GM19239 (cell line): ENCODE measurements around the gene ITPRID1.

Experiments
- DNase-seq: peaks from one replicate; pipeline ENCODE4 v3.0.0; 2011; ENCODE audit warnings: low spot score; ENCODE audit not compliant: insufficient read length
- FAIRE-seq: peaks from 2 replicates; lab custom pipeline; 2011; peaks lifted over from hg19 to GRCh38; lab: Jason Lieb, UNC

The ITPRID1 gene

DNA sequence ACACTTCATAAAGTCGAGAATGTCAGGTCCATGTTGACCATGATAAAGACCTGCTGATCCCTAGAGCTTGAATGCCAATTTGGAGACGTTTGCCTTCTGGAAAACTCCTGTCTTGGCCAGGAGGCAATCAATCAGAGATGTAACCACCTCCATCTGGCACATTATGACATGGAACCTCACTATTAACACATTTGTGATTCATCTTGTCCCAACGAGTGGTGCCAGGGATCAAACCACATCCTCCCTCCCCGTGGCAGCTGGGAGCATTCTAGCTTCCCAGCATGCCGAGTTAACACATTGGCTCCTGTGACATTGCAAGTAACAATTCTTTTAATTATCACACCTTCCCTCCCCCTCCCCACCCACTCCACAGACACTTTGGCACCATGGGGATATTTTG lies 89.2 kb downstream of the ITPRID1 start:
- DNase-seq (no peak), FAIRE-seq (no peak)

DNA sequence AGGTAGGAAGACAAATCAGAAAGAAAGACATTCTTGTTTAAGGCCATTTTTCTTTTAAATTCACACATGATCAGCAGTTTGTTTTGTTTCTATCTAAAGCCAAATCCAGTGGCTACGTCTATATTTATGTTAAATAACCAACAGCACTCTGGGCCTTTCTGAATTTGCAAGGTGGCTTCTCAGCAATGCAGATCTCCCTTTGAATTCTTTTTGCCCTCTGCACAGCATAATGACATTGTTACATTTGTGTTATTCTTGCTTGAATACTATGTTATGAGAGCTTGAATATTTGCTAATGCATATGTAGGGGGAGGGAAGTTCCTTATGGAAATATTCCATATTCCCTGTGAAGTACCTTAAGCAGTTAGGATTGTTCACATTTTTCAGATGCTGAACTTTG lies 99.7 kb downstream of the ITPRID1 start:
- FAIRE-seq (no peak), DNase-seq (no peak)

DNA sequence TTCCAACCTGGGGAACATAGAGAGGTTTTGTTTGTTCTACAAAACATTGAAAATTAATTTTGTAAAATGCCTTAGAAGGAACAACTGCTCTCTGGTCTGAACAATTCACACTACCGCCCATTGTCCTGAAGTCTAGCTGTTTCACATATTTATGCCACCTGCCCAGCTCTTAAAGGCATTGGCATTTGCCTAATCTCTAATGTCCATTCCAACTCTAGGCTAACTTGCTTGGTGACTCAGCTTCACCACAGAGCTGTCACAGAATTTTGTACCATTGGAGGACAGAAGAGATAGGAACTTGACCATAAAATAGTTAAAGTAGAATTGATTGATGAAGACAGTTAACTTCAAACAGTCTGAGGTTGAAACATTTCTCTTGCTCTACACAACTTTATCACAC lies 119.6 kb downstream of the ITPRID1 start:
- no peak for FAIRE-seq
- DNase-seq: no peak

DNA sequence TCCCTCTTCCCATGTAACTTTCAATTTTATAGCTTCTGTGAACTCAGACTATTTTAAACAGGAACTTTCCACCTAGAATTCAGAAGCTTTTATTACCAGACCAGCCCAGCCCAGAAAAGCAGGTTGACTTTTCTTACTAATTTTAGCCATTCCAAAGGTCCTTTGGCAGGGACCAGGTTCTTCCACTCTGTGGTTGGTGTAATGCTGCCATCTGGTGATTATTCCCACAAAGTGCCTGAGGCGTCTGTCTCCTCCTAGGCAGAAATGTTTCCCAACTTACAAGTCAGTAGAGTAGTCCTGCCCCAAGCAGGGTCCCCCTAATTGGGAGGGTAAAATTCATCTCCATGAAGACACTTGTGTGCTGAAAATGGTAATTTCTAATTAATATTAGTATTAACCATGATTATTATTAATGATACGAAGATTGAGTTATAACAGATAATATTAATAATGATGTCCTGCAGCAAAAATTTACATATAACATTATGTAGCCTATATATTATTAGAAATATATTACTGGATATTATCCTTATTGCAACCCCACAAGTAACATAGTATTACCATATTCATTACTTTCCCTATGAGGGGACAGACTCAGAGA lies 120.1 kb downstream of the ITPRID1 start:
- DNase-seq: peak; percentile 4

DNA sequence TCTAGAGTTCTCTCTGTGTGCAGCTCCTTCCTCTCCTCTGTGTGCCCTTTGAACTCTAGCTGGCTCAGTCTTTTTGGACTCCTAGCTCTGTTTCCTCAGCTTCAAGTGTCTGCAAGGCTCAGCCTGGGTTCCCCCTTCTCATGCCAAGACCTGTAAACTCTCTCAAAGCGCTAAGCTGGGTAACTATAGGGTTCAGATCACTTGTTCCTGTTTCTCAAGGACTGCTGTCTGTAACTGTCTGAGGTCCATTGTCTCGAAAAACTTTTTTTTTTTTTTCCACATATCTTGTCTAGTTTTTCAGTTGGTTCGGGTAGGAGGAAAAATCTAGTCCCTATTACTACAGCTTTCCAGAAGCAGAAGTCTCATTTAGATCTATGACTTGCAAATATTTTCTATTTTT lies 126.5 kb downstream of the ITPRID1 start:
- FAIRE-seq: no peak
- DNase-seq: no peak

More for the DNA sequence above, 120.1 kb downstream of the ITPRID1 start:
- no peak for FAIRE-seq

DNA sequence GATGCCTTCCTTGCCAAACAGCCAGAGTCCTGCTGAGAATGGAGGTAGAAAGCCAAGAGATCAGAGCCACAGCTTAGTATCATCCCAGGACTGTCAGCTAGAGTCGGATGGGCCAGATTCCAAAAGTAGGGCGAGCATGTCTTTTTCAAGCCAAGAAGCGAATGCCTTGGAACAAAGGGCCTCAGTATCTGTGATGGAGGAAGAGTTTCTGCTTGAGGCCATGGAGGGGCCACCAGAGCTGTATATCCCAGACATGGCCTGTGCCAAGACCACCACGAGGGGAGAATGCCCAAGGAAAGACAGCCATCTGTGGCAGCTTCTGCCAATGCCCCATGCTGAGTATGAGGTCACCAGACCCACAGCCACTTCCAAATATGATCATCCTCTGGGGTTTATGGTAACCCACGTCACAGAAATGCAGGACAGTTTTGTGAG lies 128.8 kb downstream of the ITPRID1 start:
- FAIRE-seq (no peak), DNase-seq (no peak)

DNA sequence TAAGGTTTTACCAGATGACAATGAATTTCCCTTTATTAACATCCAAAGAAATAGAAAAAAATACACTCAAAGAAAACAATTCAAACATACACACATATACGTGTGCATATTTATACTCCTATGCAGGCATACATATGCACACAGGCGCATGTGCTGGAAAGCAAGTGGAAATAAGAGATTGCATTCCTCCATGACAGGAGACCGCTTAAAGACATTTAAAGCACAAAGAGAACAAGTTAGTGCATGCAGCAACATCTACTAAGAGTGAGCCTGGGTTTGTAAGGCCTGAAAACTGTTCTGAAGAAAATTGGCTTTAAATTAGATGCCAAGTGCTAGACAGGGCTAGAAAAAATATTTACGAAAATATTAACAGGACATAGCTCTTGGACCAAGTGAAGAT lies 133.1 kb downstream of the ITPRID1 start:
- DNase-seq: no peak
- FAIRE-seq: no peak

DNA sequence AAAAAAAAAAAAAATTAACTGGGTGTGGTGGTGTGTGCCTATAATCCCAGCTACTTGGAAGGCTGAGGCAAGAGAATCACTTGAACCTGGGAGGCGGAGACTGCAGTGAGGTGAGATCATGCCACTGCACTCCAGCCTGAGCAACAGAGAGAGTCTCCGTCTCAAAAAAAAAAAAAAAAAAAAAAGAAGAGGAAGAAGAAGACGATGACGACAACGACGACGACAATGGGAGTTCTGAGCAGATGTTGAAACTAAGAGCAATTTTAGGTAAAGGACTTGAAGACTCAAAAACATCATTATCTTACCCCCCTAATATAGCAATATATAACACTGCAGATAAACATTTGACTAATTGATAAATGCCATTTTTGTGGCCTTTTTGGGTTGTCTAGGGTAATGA lies 133.6 kb downstream of the ITPRID1 start:
- DNase-seq (no peak), FAIRE-seq (no peak)

DNA sequence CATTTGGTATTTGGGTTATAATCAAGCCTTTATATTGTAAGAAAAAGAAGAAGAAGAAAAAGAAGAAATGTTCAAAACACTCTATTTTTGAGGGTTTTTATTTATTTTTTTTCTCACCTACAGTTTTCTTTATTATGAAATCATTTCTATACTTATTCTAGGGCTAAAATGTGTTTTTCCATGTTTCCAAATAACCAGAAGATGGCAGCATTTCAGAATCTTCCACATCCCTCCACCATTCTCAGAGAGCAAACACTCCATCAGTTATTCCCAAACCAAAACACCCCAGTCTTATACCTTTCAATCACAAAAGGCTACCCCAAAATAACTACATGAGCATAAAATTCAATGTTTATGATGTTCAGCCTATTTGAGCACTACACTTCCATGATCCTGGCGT lies 134.4 kb downstream of the ITPRID1 start:
- FAIRE-seq: no peak
- no peak for DNase-seq

DNA sequence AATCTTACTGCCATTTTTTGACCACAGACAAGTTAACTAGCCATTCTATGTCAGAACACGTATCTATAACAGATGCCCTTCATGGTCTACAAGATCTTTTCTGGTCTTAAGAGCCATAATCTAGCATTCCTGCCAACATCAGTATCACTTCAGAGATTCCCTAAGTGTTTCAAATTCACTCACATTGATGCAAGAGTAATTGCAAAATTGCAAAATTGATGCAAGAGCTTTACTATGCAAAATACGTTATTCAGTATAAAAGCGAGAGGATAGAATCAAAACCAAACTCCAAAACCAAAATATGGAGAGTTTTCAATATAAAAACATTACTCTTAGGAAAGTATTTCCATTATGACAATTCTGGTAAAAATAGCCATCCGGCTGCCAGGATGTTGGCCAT lies 135.0 kb downstream of the ITPRID1 start:
- DNase-seq: no peak

DNA sequence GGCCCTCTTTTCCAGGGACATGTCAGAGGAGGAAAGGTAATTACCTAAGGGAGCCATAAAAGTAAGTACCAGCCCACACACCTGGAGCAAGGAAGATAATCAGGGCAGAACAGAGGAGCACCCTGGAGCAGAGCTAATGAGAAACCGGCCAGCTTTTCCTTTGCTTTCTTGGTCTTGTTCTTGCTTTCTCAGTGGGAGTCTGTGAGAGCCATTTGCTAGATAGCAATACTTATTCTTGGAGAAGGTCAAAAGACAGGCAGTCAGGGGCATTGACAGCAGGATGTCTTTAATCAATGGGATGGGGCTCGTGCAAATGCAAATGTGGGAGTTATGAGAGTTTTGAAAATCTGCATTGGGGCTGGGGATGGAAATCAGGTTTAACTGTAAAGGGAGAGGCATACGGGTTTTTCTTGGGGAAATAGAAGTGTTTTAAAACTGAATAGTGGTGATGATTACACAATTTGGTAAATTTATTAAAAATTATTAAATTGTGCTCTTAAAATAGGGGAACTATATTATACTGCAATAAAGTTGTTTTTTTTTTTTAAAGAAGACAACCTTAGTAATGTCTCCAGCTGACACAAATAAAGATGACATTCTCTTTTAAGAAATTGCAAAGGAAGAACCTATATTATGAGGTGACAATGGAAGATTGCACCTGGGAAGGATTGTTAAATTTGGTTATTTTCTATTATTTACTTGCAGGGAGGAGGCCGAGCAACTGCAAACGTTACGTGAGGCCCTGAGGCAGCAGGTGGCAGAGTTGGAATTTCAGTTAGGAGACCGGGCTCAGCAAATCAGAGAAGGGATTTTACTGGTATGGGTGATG lies 137.6 kb downstream of the ITPRID1 start:
- DNase-seq (no peak), FAIRE-seq (no peak)

More for the DNA sequence above, 135.0 kb downstream of the ITPRID1 start:
- FAIRE-seq: no peak

DNA sequence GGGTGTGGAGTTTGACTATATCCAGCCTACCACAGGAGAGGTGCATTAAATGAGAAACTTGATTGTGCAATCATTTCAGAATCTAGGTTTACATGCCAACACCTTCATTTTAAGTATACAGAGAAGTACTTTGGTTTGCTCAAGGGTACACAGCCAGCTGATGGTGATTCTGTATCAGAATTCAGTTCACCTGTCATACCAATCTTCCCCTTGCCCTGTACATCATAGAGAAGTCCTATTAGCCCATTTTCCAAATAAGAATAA lies 138.1 kb downstream of the ITPRID1 start:
- DNase-seq (no peak), FAIRE-seq (no peak)

DNA sequence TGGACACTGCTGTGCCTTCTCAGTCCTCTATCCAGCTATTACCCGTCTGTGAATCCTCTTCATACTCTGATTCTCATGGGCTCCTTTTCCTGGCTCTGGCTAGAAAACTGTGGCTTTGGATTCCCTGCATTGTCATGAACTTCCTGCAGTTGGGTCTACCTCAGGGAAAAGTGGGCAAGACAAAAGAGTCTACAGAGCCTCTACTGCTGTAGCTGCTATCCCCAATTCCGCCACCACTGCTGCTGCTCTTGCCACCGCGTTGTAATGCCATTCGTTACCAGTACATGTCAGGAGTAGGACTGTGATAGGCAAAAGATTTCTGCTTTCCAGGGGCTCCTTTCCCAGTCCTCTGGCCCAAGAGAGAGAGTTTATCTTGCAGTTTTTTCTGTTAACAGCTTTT lies 149.2 kb downstream of the ITPRID1 start:
- DNase-seq: no peak
- no peak for FAIRE-seq

DNA sequence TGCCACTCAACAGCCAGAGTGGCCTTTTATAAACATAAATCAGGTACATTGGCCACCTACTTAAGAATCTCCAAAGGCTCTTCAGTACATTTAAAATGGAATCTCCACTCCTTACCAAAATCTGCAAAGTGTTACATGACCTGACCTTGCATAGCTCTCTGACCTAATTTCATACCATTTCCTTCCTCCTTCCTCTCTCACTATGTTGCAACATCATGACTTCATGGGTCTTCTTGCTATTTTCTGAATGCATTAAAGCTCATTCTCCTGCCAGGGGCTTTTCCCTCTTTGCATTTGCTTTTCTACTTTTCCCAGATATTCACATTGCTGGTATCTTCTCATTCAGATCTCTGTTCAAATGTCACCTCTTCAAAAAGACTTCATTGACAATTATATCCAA lies 151.0 kb downstream of the ITPRID1 start:
- FAIRE-seq (no peak), DNase-seq (no peak)

DNA sequence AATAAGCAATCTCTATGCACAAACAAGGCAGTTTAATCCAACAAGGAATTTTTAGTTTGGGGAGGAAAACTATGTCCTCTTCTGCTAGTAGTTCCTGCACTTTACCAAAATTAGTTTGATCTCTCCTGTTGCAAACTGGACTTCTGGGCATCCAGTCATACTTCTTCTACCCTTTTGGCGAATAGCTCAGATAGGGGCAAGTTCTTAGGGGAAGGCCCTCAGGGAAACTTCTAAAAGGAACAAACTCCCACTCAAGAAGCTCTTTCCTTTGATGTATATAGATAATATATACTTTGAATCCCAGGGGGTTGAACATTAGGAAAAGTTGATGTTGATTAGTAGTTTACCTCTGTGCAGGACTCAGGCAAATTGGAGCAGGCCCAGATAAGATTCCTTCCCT lies 151.7 kb downstream of the ITPRID1 start:
- DNase-seq (no peak), FAIRE-seq (no peak)

DNA sequence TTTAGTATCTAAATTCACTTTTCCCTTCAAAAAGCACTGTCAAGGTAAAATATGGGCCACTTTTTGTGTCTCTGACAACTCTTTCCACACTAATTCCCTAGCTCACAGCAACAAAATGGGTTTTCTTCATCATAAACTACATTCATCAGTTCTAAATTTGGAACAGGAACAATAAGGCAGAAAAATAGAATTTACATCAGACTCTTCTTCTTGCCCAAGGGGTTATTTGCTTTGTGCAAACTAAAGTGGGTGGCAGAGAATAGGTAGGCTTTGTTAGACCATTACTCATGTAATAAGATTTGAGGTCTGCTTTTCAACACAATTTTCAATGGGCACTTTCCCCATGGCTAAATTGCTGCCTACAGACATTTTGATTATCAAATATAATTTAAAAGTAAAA lies 155.6 kb downstream of the ITPRID1 start:
- DNase-seq (no peak), FAIRE-seq (no peak)

DNA sequence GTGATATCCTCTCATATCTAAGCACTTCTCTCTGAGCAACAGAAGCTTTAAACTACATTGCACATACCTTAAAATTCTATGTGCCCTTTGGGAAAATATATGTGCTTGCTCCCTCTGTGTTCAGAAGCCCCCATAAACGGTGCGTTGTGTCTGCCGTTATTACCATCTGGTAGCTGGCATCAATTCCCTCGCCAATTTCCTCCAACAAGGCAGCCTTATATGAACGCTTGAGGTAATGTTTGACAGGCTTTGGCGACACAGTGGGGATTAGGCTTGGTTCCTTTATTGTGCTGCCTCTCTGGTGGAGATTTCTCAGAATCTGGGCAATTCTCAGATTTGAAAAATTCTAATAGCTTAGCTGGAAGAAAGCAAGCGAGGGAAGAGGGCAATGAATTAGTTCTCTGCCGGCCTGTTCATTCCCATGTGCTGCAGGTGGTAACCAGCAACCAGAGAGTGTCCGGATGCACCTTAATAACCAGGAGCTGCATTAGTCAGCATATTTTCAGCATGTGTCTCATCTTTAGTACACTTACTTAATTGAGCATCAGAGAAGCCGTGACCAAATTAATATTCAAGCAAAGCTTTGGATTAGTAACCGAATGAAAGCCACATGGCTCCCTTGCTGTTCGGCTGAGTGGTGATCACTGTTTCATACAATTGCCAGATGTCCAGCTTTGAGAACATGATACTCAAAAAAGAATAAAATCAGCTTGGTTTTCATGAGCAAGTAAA lies 165.8 kb downstream of the ITPRID1 start:
- FAIRE-seq (no peak), DNase-seq (no peak)

DNA sequence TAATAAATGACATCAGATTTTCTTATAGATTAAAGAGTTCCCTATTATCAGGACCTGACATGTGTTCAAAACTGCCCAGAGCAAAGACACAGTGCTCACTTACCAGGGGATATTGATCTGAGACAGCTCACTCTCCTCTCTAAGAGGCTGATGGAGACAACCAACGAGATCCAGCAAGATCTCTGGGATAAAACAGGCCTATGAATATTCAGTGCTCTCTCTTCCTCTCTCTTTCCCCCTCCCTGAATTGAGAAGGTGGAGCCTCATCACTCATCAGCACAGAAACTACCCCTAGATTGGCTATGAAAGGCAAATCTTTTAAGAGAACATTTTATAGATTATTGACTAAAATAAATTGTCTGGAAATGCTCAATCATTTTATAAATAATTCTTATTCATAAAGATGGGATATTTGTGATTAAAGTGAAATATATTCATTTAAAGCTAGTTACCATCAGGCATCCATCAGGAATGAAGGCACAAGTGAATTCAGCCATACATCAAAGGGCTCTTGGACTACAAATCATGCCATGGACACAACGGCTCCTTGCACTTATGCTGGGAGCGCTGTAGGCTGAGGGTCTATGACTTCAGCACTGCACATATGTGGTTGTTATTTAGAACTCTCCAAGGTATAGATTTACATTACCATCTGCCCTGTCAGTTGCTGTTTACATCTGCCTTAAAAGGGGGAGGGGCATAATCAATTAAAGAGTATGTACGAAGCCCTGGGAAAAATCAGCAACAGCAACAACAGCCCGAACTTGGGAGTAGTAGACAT lies 169.7 kb downstream of the ITPRID1 start:
- FAIRE-seq: no peak
- no peak for DNase-seq

DNA sequence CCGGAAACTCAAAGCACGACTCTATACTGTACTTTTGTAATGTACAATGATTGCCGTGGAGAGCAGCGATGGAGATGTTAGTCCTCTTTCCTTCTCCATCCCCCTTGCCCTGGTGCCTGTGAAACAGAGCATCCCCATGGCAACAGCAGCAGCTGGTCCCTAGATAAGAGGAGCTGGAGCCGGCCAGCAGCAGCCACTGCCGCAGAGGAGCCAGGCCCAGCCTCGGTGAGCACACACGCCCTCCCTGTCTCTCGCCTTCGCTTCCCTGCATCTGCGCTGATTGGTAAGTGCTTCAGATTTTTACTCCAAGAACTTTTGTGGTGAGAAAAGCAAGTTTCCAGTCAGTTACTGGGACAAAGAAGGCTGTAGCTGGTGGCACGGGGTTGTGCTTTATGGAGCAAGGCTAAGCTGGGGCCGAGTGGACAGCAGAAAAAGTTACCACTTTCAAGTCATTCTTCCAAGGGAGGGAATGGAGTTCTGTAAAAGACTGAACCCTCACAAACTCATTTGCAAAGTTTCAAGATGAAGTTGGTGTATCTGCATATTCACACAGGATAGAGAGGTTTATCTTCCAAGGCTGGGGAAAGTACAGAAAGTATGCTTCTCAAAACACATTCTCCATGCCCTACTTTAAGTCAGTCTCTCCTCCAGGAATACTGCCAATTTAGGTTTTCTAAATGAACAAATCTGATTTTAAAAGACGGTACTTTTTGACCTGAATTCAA lies 173.3 kb downstream of the ITPRID1 start, which contains the start of gene PPP1R17:
TSS of gene PPP1R17 (plus strand) at position 192 of the 725 bp plus-strand sequence. CDS start 5,227 bp downstream, outside the sequence.
- DNase-seq (no peak), FAIRE-seq (no peak)

DNA sequence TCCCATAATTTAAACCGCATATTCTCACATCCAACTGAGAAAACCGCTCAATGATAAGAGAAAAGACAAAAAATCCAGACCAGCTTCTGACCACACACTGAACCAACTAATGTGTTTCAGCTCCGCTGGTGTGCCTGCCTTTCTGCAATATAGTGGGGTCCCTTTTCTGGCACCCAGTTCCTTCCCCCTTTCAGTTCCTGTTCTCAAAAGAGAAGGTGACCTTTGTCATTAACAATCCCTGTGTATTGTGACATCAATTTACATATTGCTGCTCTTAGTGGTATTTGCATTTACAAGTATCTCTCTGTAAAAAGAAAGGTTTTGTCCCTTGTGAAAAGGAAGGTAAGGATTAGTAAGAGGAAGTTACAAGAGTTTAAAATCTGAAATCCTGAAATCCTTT lies 174.5 kb downstream of the ITPRID1 start:
- peak; percentile 87 for FAIRE-seq
- peak; percentile 8 for DNase-seq
